H9 (cell line): ENCODE measurements around the gene GRIPAP1. TPM values are rescaled to one million over a fixed set of nuclear protein-coding genes. Genes with fewer than 3 reads are reported as not detected.

Source experiments
- DNase-seq: peaks from one replicate; pipeline ENCODE4 v3.0.0-alpha.2; 2017
- H2AFZ ChIP-seq: one replicate; pipeline ENCODE4 v1.6.1; 2013; ENCODE audit warnings: mild to moderate bottlenecking, low read length, control low read depth, moderate library complexity
- H2AK5ac ChIP-seq: 2 replicates; pipeline ENCODE4 v1.6.1; 2013; ENCODE audit warnings: low read length, control low read depth, mixed read lengths; ENCODE audit not compliant: insufficient read length
- H2BK120ac ChIP-seq: one replicate; pipeline ENCODE4 v1.6.1; 2013; ENCODE audit warnings: low read depth, mild to moderate bottlenecking, low read length, control low read depth, inconsistent platforms; ENCODE audit not compliant: poor library complexity, severe bottlenecking
- H2BK12ac ChIP-seq: 2 replicates; pipeline ENCODE4 v1.6.1; 2013; ENCODE audit warnings: low read length, control low read depth, mixed read lengths, low read depth; ENCODE audit not compliant: insufficient read length
- H2BK15ac ChIP-seq: 2 replicates; pipeline ENCODE4 v1.6.1; 2013; ENCODE audit warnings: low read depth, low read length, control low read depth
- H2BK20ac ChIP-seq: one replicate; pipeline ENCODE4 v1.6.1; 2013; ENCODE audit warnings: low read depth, mild to moderate bottlenecking, low read length, control low read depth, inconsistent platforms; ENCODE audit not compliant: poor library complexity, severe bottlenecking
- H2BK5ac ChIP-seq: 2 replicates; pipeline ENCODE4 v1.6.1; 2013; ENCODE audit warnings: low read length, control low read depth, mixed read lengths; ENCODE audit not compliant: insufficient read length
- H3K14ac ChIP-seq: 2 replicates; pipeline ENCODE4 v1.6.1; 2013; ENCODE audit warnings: low read length, control low read depth; ENCODE audit not compliant: insufficient read depth
- H3K18ac ChIP-seq: 2 replicates; pipeline ENCODE4 v1.6.1; 2013; ENCODE audit warnings: low read depth, mild to moderate bottlenecking, mixed read lengths, low read length, control low read depth; ENCODE audit not compliant: insufficient read length
- H3K23ac ChIP-seq: 2 replicates; pipeline ENCODE4 v1.6.1; 2013; ENCODE audit warnings: low read length, control low read depth, mixed read lengths, low read depth; ENCODE audit not compliant: insufficient read length
- H3K23me2 ChIP-seq: 2 replicates; pipeline ENCODE4 v1.6.1; 2013; ENCODE audit warnings: low read depth, mild to moderate bottlenecking, mixed read lengths, low read length, control low read depth; ENCODE audit not compliant: insufficient read length, poor library complexity, severe bottlenecking
- H3K27ac ChIP-seq: 2 replicates; pipeline ENCODE4 v1.5.1; 2013; ENCODE audit warnings: low read length, control low read depth, mixed read lengths, low read depth; ENCODE audit not compliant: insufficient read length
- H3K27me3 ChIP-seq: 2 replicates; pipeline ENCODE4 v1.6.1; 2013; ENCODE audit warnings: low read length, control low read depth, inconsistent platforms; ENCODE audit not compliant: insufficient read depth
- H3K4ac ChIP-seq: 2 replicates; pipeline ENCODE4 v1.6.1; 2013; ENCODE audit warnings: low read depth, mild to moderate bottlenecking, control low read depth, inconsistent platforms, low read length, moderate library complexity
- H3K4me1 ChIP-seq: 2 replicates; pipeline ENCODE4 v1.6.1; 2013; ENCODE audit warnings: low read length, control low read depth, inconsistent platforms; ENCODE audit not compliant: insufficient read depth
- H3K4me2 ChIP-seq: 2 replicates; pipeline ENCODE4 v1.6.1; 2013; ENCODE audit warnings: low read length, control low read depth, mixed read lengths; ENCODE audit not compliant: insufficient read length, insufficient read depth
- H3K56ac ChIP-seq: 2 replicates; pipeline ENCODE4 v1.6.1; 2013; ENCODE audit warnings: low read depth, mild to moderate bottlenecking, mixed read lengths, low read length, control low read depth; ENCODE audit not compliant: insufficient read length
- H3K79me1 ChIP-seq: 2 replicates; pipeline ENCODE4 v1.6.1; 2013; ENCODE audit warnings: low read depth, mild to moderate bottlenecking, moderate library complexity, low read length, control low read depth, inconsistent platforms; ENCODE audit not compliant: insufficient read depth, poor library complexity, severe bottlenecking
- H3K79me2 ChIP-seq: 2 replicates; pipeline ENCODE4 v1.6.1; 2013; ENCODE audit warnings: low read length, control low read depth, inconsistent platforms; ENCODE audit not compliant: insufficient read depth
- H3K9ac ChIP-seq: 2 replicates; pipeline ENCODE4 v1.6.1; 2013; ENCODE audit warnings: low read length, control low read depth, mixed read lengths; ENCODE audit not compliant: insufficient read length; ENCODE audit errors: extremely low read depth
- H3K9me3 ChIP-seq: one replicate; pipeline ENCODE4 v1.6.1; 2013; ENCODE audit warnings: low read depth, low read length, inconsistent platforms; ENCODE audit not compliant: control insufficient read depth
- H3T11ph ChIP-seq: one replicate; pipeline ENCODE4 v1.6.1; 2013; ENCODE audit warnings: mild to moderate bottlenecking, low read length, control low read depth, inconsistent platforms
- H4K20me1 ChIP-seq: one replicate; pipeline ENCODE4 v1.6.1; 2013; ENCODE audit not compliant: control insufficient read depth, insufficient read length, insufficient read depth
- H4K5ac ChIP-seq: 2 replicates; pipeline ENCODE4 v1.6.1; 2013; ENCODE audit warnings: low read depth, mild to moderate bottlenecking, mixed read lengths, low read length, control low read depth; ENCODE audit not compliant: insufficient read length
- H4K8ac ChIP-seq: replicated peaks from 2 replicates; pipeline ENCODE4 v1.6.1; 2013; ENCODE audit warnings: low read length, control low read depth, mixed read lengths, low read depth; ENCODE audit not compliant: insufficient read length
- H4K91ac ChIP-seq: 2 replicates; pipeline ENCODE4 v1.6.1; 2013; ENCODE audit warnings: low read depth, mild to moderate bottlenecking, moderate library complexity, mixed read lengths, low read length, control low read depth; ENCODE audit not compliant: insufficient read length
- H3K27ac Mint-ChIP-seq, 3 experiments: 2 replicates in 2 of 3; 3 replicates in 1 of 3; pipeline ENCODE4 v1.8.0; 2020 to 2021; ENCODE audit warnings: mixed read lengths in 3 of 3, mild to moderate bottlenecking in 1 of 3, moderate library complexity in 1 of 3
- H3K27me3 Mint-ChIP-seq: 2 replicates; pipeline ENCODE4 v1.8.0; 2021; ENCODE audit warnings: low read depth, mild to moderate bottlenecking, moderate library complexity, mixed read lengths
- H3K36me3 Mint-ChIP-seq, 3 experiments: 2 replicates in 2 of 3; 3 replicates in 1 of 3; pipeline ENCODE4 v1.8.0; 2020 to 2021; ENCODE audit warnings: low read depth in 3 of 3, mixed read lengths in 3 of 3; ENCODE audit not compliant: insufficient read depth in 1 of 3
- H3K4me1 Mint-ChIP-seq, 2 experiments: 2 replicates each; pipeline ENCODE4 v1.8.0; 2020; ENCODE audit warnings: mixed read lengths in 2 of 2
- H3K4me3 Mint-ChIP-seq, 2 experiments: 2 replicates in 1 of 2; 3 replicates in 1 of 2; pipeline ENCODE4 v1.8.0; 2020 to 2021; ENCODE audit warnings: mild to moderate bottlenecking in 2 of 2, mixed read lengths in 2 of 2, moderate library complexity in 1 of 2
- H3K9me3 Mint-ChIP-seq, 2 experiments: 2 replicates in 1 of 2; 3 replicates in 1 of 2; pipeline ENCODE4 v1.8.0; 2020; ENCODE audit warnings: mild to moderate bottlenecking in 2 of 2, mixed read lengths in 2 of 2, moderate library complexity in 1 of 2
- CTCF ChIP-seq: fragments of 200-600 bp; sonication (generic); conservative IDR thresholded peaks from 3 replicates; pipeline ENCODE4 v1.8.0; 2021; ENCODE audit warnings: antibody characterized with exemption, mild to moderate bottlenecking
- WGBS: extraction: QIAGEN DNeasy Blood & Tissue Kit; methylation state at CpG from one replicate; pipeline ENCODE4 v1.1.7; 2013; ENCODE audit warnings: missing lambda C conversion rate, low lambda C conversion rate, mixed read lengths; ENCODE audit not compliant: insufficient read length; ENCODE audit errors: extremely low coverage; 5-methylcytosine and 5-hydroxymethylcytosine counted together
- total RNA-seq: library from RNA; stranded (reverse); gene quantifications from 2 replicates; pipeline ENCODE4 v1.2.1, GENCODE V29; 2021

Gene GRIPAP1
- total RNA-seq, 1 experiment from 2014 or later, result 71.8 TPM

GRCh38 chrX:48934581-48935300, 67.3 kb downstream of the GRIPAP1 start:
- no peak overlapping the region for H2BK12ac ChIP-seq
- H3K4ac ChIP-seq, result no peak overlapping the region
- no peaks in the 10 kb centered on the region for H4K20me1 ChIP-seq
- DNase-seq, result no peak
- no peak overlapping the region for H2AK5ac ChIP-seq
- no peak overlapping the region for H3K9ac ChIP-seq
- no peak overlapping the region for H3K18ac ChIP-seq
- H3K27me3 ChIP-seq, result no peaks in the 10 kb centered on the region
- H3K4me2 ChIP-seq, result no peak overlapping the region
- no peaks in the 10 kb centered on the region; the same call in 1 of the 2 replicates for H3K27me3 Mint-ChIP-seq
- H3K14ac ChIP-seq, result no peak overlapping the region
- TF ChIP-seq CTCF, result no peak
- no peak overlapping the region for H2BK15ac ChIP-seq
- H3K56ac ChIP-seq, result no peak overlapping the region
- H3K23me2 ChIP-seq, result no peaks in the 10 kb centered on the region
- no peak overlapping the region for H2AFZ ChIP-seq
- H3K27ac ChIP-seq, result no peak overlapping the region
- peaks cover 4% of the 10 kb centered on the region; the same call in 1 of the 2 replicates for H3K4me1 ChIP-seq
- no peak overlapping the region for H3K23ac ChIP-seq
- no peak overlapping the region for H2BK120ac ChIP-seq
- peaks cover 13 to 25% of the 10 kb centered on the region in 2 experiments for H3K4me1 Mint-ChIP-seq
- no peak overlapping the region for H3K4me3 Mint-ChIP-seq
- H3K79me1 ChIP-seq, result no peaks in the 10 kb centered on the region
- no peak overlapping the region for H2BK20ac ChIP-seq
- H4K8ac ChIP-seq, result no peak overlapping the region
- peaks cover 3% of the 10 kb centered on the region; the same call in 1 of the 2 replicates for H3K79me2 ChIP-seq
- H4K91ac ChIP-seq, result no peak overlapping the region
- WGBS, result no CpG with 5 or more reads among the region's 7 CpGs
- no peak overlapping the region for H3T11ph ChIP-seq
- H3K36me3 Mint-ChIP-seq, result peaks cover 41 to 66% (median 45%) of the 10 kb centered on the region in 3 experiments
- H4K5ac ChIP-seq, result no peak overlapping the region
- H2BK5ac ChIP-seq, result no peak overlapping the region
- H3K27ac Mint-ChIP-seq, result peak overlapping the region in 2 of 3 experiments; percentile 27 to 84; a peak in 1 of 7 replicates
- no peaks in the 10 kb centered on the region for H3K9me3 ChIP-seq
- peaks cover 66 to 70% of the 10 kb centered on the region in 2 experiments for H3K9me3 Mint-ChIP-seq
